ENCODE data around the gene CEACAM16. TPM values are rescaled to one million over a fixed set of nuclear protein-coding genes. Genes with fewer than 3 reads are reported as not detected.

CEACAM16 gene
- total RNA-seq, 6 experiments from 2014 or later, result not detected

- Histone ChIP-seq H3K36me3 (no peaks in the 10 kb centered on the region), H3K27ac (peak overlapping the region; percentile 29 to 91 (median 82)), H3K27me3 (no peaks in the 10 kb centered on the region), H3K4me1 (peaks cover 0 to 68% (median 23%) of the 10 kb centered on the region in 4 donors), H3K4me3 (peak overlapping the region; percentile 29 to 56 (median 35)), H3K9me3 (no peaks in the 10 kb centered on the region)
- intact Hi-C loops (cut with DNase I), result loop anchor here in 1 of 2 donors (5.0 kb wide), 1 partner anchor 49 kb away; no protein-coding TSS in a partner anchor
- 43% methylated on average over 8 of the region's 10 CpGs for WGBS (ENCODE audit: insufficient coverage, low coverage, low lambda C conversion rate, missing lambda C conversion rate)
- ATAC-seq, result peak; percentile 1 to 2 (median 1)
- DNase-seq, result no peak
- no peak for TF ChIP-seq CTCF (IDR thresholded peaks at IDR 0.05)
- TF ChIP-seq POLR2A (IDR thresholded peaks at IDR 0.05), result no peak
Measured at GRCh38 chr19:44723299-44723951, 24.5 kb downstream of the CEACAM16 start.

- ATAC-seq, result peak; percentile 68 to 80 (median 71)
- no peaks in the 10 kb centered on the region for H3K9me3 ChIP-seq
- no peaks in the 10 kb centered on the region for H3K27me3 ChIP-seq
- WGBS (ENCODE audit: insufficient coverage, low coverage, low lambda C conversion rate, missing lambda C conversion rate), result 20% methylated on average over 1 of the region's 7 CpGs
- no peaks in the 10 kb centered on the region for H3K36me3 ChIP-seq
- H3K4me3 ChIP-seq, result peak overlapping the region; percentile 29 to 56 (median 35)
- DNase-seq, result peak; percentile 80 to 91 (median 88)
- intact Hi-C loops (cut with DNase I), result loop anchor here in 1 of 2 donors (5.0 kb wide), 1 partner anchor 48 kb away; no protein-coding TSS in a partner anchor
- H3K4me1 ChIP-seq, result peaks cover 0 to 65% (median 22%) of the 10 kb centered on the region in 4 donors
- TF ChIP-seq CTCF (IDR thresholded peaks at IDR 0.05) (peak; percentile 97 to 99 (median 99)), POLR2A (IDR thresholded peaks at IDR 0.05) (peak; percentile 82)
- H3K27ac ChIP-seq, result peak overlapping the region; percentile 22 to 91 (median 82)
Measured at GRCh38 chr19:44723952-44724319, 25.0 kb downstream of the CEACAM16 start.

- ATAC-seq, result peak; percentile 74 to 85 (median 80)
- H3K27me3 ChIP-seq, result no peaks in the 10 kb centered on the region
- peak overlapping the region; percentile 3 to 56 (median 24) for H3K4me3 ChIP-seq
- 14% methylated on average over 11 of the region's 18 CpGs for WGBS (ENCODE audit: insufficient coverage, low coverage, low lambda C conversion rate, missing lambda C conversion rate)
- no peak for TF ChIP-seq CTCF (IDR thresholded peaks at IDR 0.05)
- TF ChIP-seq POLR2A (IDR thresholded peaks at IDR 0.05), result peak; percentile 46
- H3K9me3 ChIP-seq, result no peaks in the 10 kb centered on the region
- H3K4me1 ChIP-seq, result peaks cover 0 to 59% (median 18%) of the 10 kb centered on the region in 4 donors
- no peaks in the 10 kb centered on the region for H3K36me3 ChIP-seq
- peak; percentile 93 to 96 (median 96) for DNase-seq
- intact Hi-C loops (cut with DNase I), result no loop called here
- H3K27ac ChIP-seq, result peak overlapping the region; percentile 47 to 91 (median 69)
Measured at GRCh38 chr19:44725251-44725650, 26.3 kb downstream of the CEACAM16 start.

- 32% methylated on average over 2 of the region's 5 CpGs for WGBS (ENCODE audit: insufficient coverage, low coverage, low lambda C conversion rate, missing lambda C conversion rate)
- ATAC-seq (peak; percentile 18 to 51 (median 36)), DNase-seq (peak; percentile 60 to 78 (median 72))
- Histone ChIP-seq H3K4me3 (peak overlapping the region; percentile 3 to 24 (median 23)), H3K36me3 (no peaks in the 10 kb centered on the region), H3K27ac (peak overlapping the region; percentile 47 to 91 (median 69)), H3K27me3 (no peaks in the 10 kb centered on the region), H3K9me3 (no peaks in the 10 kb centered on the region), H3K4me1 (peaks cover 0 to 59% (median 16%) of the 10 kb centered on the region in 4 donors)
- TF ChIP-seq POLR2A (IDR thresholded peaks at IDR 0.05), result no peak
- no peak for TF ChIP-seq CTCF (IDR thresholded peaks at IDR 0.05)
- intact Hi-C loops (cut with DNase I), result no loop called here
Measured at GRCh38 chr19:44725684-44726083, 26.7 kb downstream of the CEACAM16 start.
